CD14-positive monocyte (primary cell): ENCODE data around the gene SLX4. TPM values are rescaled to one million over a fixed set of nuclear protein-coding genes. Genes with fewer than 3 reads are reported as not detected.

Experiments used
- DNase-seq, 3 donors: peaks; one replicate each; pipeline ENCODE4 v3.0.0-alpha.2; 2011 to 2022
- H2AFZ ChIP-seq: 2 replicates; pipeline ENCODE4 v1.6.0; 2012; ENCODE audit warnings: mild to moderate bottlenecking, low read depth, low read length, inconsistent platforms; ENCODE audit not compliant: insufficient read depth, poor library complexity, severe bottlenecking
- H3K27ac ChIP-seq, 2 donors: 1 replicate in 1 of 2; 2 replicates in 1 of 2; pipeline ENCODE4 v1.5.1; 2012 to 2013; ENCODE audit warnings: low read length in 2 of 2, control low read depth in 1 of 2, inconsistent platforms in 1 of 2, low read depth in 1 of 2, mild to moderate bottlenecking in 1 of 2
- H3K27me3 ChIP-seq, 2 donors: one replicate each; pipeline versions ENCODE4 v1.6.0 to v1.6.1; 2011 to 2013; ENCODE audit warnings: low read length in 2 of 2; ENCODE audit not compliant: control insufficient read depth in 2 of 2, insufficient read depth in 2 of 2
- H3K36me3 ChIP-seq, 2 donors: replicated peaks in 1 of 2; 1 replicate in 1 of 2; 2 replicates in 1 of 2; pipeline versions ENCODE4 v1.5.1 to v1.6.1; 2012 to 2013; ENCODE audit warnings: low read length in 2 of 2, control low read depth in 1 of 2, inconsistent platforms in 1 of 2, mild to moderate bottlenecking in 1 of 2; ENCODE audit not compliant: insufficient read depth in 2 of 2, control insufficient read depth in 1 of 2
- H3K4me1 ChIP-seq, 2 donors: 1 replicate in 1 of 2; 2 replicates in 1 of 2; pipeline versions ENCODE4 v1.5.1 to v1.6.1; 2012 to 2013; ENCODE audit warnings: low read length in 2 of 2, control low read depth in 1 of 2, inconsistent platforms in 1 of 2, mild to moderate bottlenecking in 1 of 2, moderate library complexity in 1 of 2; ENCODE audit not compliant: insufficient read depth in 2 of 2, control insufficient read depth in 1 of 2
- H3K4me2 ChIP-seq: replicated peaks from 2 replicates; pipeline ENCODE3; 2012; ENCODE audit warnings: low read length, moderate library complexity, mild to moderate bottlenecking; ENCODE audit not compliant: poor library complexity, severe bottlenecking; ENCODE audit errors: extremely low read depth
- H3K4me3 ChIP-seq, 3 experiments: fragments of 200-600 bp in 1 of 3; sonication (generic) in 1 of 3; replicated peaks in 1 of 3; 1 replicate in 2 of 3; 2 replicates in 1 of 3; pipeline ENCODE4 v1.5.1; 2011 to 2013; ENCODE audit warnings: low read length in 3 of 3, mild to moderate bottlenecking in 3 of 3, control low read depth in 2 of 3, low read depth in 2 of 3, inconsistent platforms in 1 of 3, moderate library complexity in 1 of 3
- H3K79me2 ChIP-seq: 2 replicates; pipeline ENCODE4 v1.6.0; 2012; ENCODE audit warnings: mild to moderate bottlenecking, control low read depth, inconsistent platforms, low read length, moderate library complexity; ENCODE audit not compliant: insufficient read depth
- H3K9ac ChIP-seq: 2 replicates; pipeline ENCODE4 v1.6.0; 2017; ENCODE audit warnings: low read length, mild to moderate bottlenecking; ENCODE audit not compliant: insufficient read depth, poor library complexity, severe bottlenecking
- H3K9me3 ChIP-seq, 2 donors: replicated peaks in 1 of 2; 1 replicate in 1 of 2; 2 replicates in 1 of 2; pipeline versions ENCODE4 v1.5.1 to v1.6.1; 2012 to 2013; ENCODE audit warnings: low read length in 2 of 2, control low read depth in 1 of 2; ENCODE audit not compliant: control insufficient read depth in 1 of 2, insufficient read depth in 1 of 2
- H4K20me1 ChIP-seq: 2 replicates; pipeline ENCODE4 v1.6.0; 2012; ENCODE audit warnings: mild to moderate bottlenecking, low read length, control low read depth, moderate library complexity; ENCODE audit not compliant: insufficient read depth
- H3K27ac Mint-ChIP-seq, 7 donors: one replicate each; pipeline ENCODE4 v1.8.0; 2020; ENCODE audit warnings: mild to moderate bottlenecking in 7 of 7, mixed read lengths in 7 of 7, moderate library complexity in 6 of 7, inconsistent platforms in 2 of 7
- H3K27me3 Mint-ChIP-seq, 3 donors: one replicate each; pipeline ENCODE4 v1.8.0; 2021 to 2022; ENCODE audit warnings: low read depth in 3 of 3, mild to moderate bottlenecking in 3 of 3, mixed read lengths in 3 of 3, moderate library complexity in 3 of 3, inconsistent platforms in 1 of 3
- H3K36me3 Mint-ChIP-seq, 2 donors: one replicate each; pipeline ENCODE4 v1.8.0; 2020; ENCODE audit warnings: mixed read lengths in 2 of 2, inconsistent platforms in 1 of 2, mild to moderate bottlenecking in 1 of 2
- H3K4me1 Mint-ChIP-seq: one replicate; pipeline ENCODE4 v1.8.0; 2020; ENCODE audit warnings: mild to moderate bottlenecking, mixed read lengths
- H3K4me3 Mint-ChIP-seq, 2 donors: one replicate each; pipeline ENCODE4 v1.8.0; 2020; ENCODE audit warnings: mild to moderate bottlenecking in 2 of 2, mixed read lengths in 2 of 2, moderate library complexity in 1 of 2
- H3K9me3 Mint-ChIP-seq, 7 donors: one replicate each; pipeline ENCODE4 v1.8.0; 2020 to 2022; ENCODE audit warnings: mixed read lengths in 7 of 7, mild to moderate bottlenecking in 6 of 7, moderate library complexity in 6 of 7, inconsistent platforms in 2 of 7
- WGBS: methylation state at CpG from one replicate; pipeline ENCODE4 v1.1.5; 2013; ENCODE audit warnings: missing lambda C conversion rate; ENCODE audit not compliant: insufficient coverage; 5-methylcytosine and 5-hydroxymethylcytosine counted together
- intact Hi-C, 2 donors: fragments of 100-400 bp; cut with micrococcal nuclease; formaldehyde crosslinking; loops; one replicate each; pipeline versions ENCODE4 v1.15.0 to v1.15.1; 2023
- polyA plus RNA-seq, 3 donors: library from polyadenylated mRNA; depleted of rRNA in 1 of 3; unstranded in 2 of 3; stranded (reverse) in 1 of 3; fragments of 300-500 nt in 2 of 3; fragments of >200 nt in 1 of 3; fragmentation: Illumina TruSeq in 2 of 3; gene quantifications; 1 replicate in 2 of 3; 2 replicates in 1 of 3; pipeline ENCODE4 v1.2.3, GENCODE V29; 2012 to 2021
- TF ChIP-seq, protein P1 (sequence below): fragments of 200-600 bp; IDR thresholded peaks from one replicate; pipeline ENCODE4 v1.8.0; 2022; ENCODE audit warnings: antibody characterized with exemption, mild to moderate bottlenecking

SLX4 gene
- polyA plus RNA-seq, 3 donors, result 0.12 to 2.4 (median 0.71) TPM

DNA sequence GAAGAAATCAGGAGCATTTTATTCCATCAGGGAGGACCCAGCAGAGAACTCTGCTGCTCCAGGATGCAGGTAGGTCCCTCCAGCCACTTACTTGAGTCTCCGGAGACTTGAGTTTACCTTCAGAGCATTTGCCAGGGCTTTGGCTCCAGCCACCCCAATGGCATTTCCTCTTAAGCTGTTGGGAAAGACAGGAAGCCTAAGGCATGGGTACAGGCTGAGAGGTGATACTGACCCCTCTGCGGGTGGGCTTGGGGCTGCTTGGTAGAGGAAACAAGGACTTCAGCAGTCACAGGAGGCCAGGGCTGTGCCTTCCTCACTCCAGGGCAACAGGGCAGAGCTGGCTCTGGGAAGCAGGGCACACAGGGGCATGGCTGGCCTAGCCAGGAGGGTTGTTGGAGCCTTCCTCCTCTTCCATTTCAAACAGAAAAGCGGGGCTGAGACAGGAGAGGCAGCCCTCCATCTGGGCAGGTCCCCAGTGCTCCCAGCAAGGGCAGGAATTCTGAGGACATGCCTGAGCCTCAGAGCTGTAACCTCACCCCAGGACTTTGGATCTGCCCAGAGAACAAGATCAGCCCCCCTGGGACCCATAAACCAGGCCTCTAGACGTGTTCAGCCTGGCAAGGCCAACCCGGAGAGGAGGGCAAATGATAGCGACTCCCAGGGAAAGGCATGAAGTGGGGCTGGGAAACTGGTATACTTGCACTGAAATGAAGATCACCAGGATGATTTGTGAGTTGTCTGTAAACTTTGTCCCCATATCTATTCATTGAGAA lies 68.6 kb downstream of the SLX4 start:
- Mint-ChIP-seq H3K36me3 (no peaks in the 10 kb centered on the region), H3K4me3 (no peak overlapping the region), H3K9me3 (no peaks in the 10 kb centered on the region), H3K27me3 (no peaks in the 10 kb centered on the region), H3K27ac (no peak overlapping the region), H3K4me1 (peaks cover 10% of the 10 kb centered on the region)
- H3K4me2 ChIP-seq, result no peak overlapping the region
- no peak overlapping the region for H3K9ac ChIP-seq
- H3K79me2 ChIP-seq, result no peaks in the 10 kb centered on the region
- no peaks in the 10 kb centered on the region for H4K20me1 ChIP-seq
- H3K36me3 ChIP-seq, result no peaks in the 10 kb centered on the region
- no peak overlapping the region for H3K4me3 ChIP-seq
- H3K27me3 ChIP-seq, result no peaks in the 10 kb centered on the region
- no peak overlapping the region for H3K27ac ChIP-seq
- 96% methylated on average over 4 of the region's 6 CpGs for WGBS
- DNase-seq, result no peak
- TF ChIP-seq, protein P1, sequence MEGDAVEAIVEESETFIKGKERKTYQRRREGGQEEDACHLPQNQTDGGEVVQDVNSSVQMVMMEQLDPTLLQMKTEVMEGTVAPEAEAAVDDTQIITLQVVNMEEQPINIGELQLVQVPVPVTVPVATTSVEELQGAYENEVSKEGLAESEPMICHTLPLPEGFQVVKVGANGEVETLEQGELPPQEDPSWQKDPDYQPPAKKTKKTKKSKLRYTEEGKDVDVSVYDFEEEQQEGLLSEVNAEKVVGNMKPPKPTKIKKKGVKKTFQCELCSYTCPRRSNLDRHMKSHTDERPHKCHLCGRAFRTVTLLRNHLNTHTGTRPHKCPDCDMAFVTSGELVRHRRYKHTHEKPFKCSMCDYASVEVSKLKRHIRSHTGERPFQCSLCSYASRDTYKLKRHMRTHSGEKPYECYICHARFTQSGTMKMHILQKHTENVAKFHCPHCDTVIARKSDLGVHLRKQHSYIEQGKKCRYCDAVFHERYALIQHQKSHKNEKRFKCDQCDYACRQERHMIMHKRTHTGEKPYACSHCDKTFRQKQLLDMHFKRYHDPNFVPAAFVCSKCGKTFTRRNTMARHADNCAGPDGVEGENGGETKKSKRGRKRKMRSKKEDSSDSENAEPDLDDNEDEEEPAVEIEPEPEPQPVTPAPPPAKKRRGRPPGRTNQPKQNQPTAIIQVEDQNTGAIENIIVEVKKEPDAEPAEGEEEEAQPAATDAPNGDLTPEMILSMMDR, result no peak
- intact Hi-C loops, result no loop called here
- no peaks in the 10 kb centered on the region for H3K9me3 ChIP-seq
- peaks cover 12% of the 10 kb centered on the region in 2 donors for H3K4me1 ChIP-seq
- no peak overlapping the region for H2AFZ ChIP-seq

DNA sequence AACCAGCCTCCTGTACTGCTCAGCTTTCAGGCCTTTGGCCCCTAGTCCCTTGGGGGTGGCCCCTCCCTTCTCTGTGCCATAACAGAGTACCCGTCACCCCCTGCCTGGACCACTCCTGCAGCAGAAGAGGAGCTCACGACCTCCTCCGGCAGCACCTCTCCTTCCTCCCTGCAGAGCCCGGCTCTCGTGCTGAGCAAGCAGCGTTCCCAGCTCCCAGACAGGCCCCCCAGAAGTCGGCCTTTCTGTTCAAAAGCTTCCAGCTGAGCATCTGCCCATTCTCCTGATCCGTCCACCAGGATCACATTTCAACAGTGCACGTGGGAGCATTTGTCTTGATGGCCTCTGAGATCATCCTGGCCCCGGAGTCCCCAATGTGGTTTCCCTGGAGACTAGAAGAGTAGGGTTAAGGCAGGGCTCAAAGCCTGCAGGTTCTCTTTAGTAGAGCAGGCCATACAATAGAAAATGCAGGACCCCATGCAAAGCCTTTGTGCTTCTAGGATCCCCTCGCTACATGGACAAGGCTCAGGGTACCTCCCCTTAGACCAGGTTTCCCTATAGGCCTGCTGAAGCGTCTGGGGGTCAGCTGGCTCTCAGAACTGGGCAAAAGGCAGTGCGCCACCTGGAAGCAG lies 69.8 kb downstream of the SLX4 start:
- Histone ChIP-seq H3K27ac (no peak overlapping the region), H4K20me1 (no peaks in the 10 kb centered on the region), H3K36me3 (no peaks in the 10 kb centered on the region), H3K4me3 (no peak overlapping the region), H3K9ac (no peak overlapping the region), H2AFZ (no peak overlapping the region), H3K79me2 (no peaks in the 10 kb centered on the region), H3K9me3 (no peaks in the 10 kb centered on the region), H3K27me3 (no peaks in the 10 kb centered on the region), H3K4me2 (no peak overlapping the region), H3K4me1 (peaks cover under 1% of the 10 kb centered on the region in 2 donors)
- H3K27ac Mint-ChIP-seq, result no peak overlapping the region
- no peaks in the 10 kb centered on the region for H3K36me3 Mint-ChIP-seq
- TF ChIP-seq, protein P1, result no peak
- peaks cover 3% of the 10 kb centered on the region for H3K4me1 Mint-ChIP-seq
- 93% methylated on average over 10 of the region's 13 CpGs for WGBS
- intact Hi-C loops, result no loop called here
- H3K27me3 Mint-ChIP-seq, result no peaks in the 10 kb centered on the region
- no peaks in the 10 kb centered on the region for H3K9me3 Mint-ChIP-seq
- H3K4me3 Mint-ChIP-seq, result no peak overlapping the region
- DNase-seq, result no peak
